NCI-H1694 treated with DMSO at 0.1 percent for 48 hours (cell line): ENCODE results near the gene MAGI2.
"Not testable (repeated sequence)": the region's sequence is repeated elsewhere in the genome, so short reads cannot be mapped to it uniquely, and the experiment has no call there.

Experiments used
- DNase-seq: peaks from one replicate; lab custom pipeline; 2025; lab: John Stamatoyannopoulos, UW

MAGI2 gene

DNA sequence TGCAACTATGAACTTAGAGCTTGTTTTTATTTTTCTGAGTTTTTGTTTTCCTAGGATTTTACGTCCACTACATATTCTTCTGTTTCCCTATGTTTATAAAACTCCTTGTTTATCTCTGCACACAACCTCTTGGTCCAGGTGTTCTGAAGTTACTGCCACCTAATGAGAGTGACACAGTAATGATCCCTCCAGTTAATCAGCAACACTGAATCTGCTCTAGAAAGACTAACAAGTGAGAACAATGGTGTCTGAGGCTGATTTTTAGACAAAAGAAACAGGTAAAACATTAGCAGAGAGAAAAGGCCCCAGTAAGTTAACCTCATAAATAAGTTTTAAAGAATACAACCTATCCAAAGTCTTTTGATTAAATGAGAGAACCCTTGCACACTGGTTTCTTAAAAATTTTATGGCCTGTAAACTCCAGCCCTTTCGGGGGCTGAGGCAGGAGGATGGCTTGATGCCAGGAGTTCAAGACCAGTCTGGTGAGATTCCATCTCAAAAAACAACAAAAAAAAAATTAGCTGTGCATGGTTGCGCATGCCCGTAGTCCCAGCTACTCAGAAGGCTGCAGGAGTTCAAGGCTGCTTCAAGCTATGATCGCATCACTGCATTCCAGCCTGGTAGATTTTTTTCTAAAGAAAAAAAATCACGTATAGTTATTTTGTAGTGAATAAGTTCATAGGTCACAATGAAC is 397.6 kb downstream of the MAGI2 start:
- DNase-seq, result no peak

DNA sequence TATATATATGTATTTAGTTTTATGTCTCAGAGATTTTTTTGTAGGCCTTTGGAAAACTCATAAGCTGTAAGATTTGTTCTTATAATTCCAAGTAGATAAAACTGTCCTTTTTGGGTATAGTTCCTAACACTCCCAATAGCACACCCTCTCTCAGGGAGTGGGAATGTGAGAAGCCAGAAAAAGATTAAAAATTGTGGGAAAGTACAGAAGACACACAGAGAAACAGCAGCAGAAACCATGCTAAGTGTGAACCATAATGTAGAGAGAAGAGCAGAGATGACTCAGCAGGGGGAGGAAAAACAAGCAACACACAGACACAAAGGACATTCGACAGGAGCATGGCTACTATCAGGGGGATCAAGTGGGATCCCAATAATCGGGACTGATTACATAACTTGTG is 401.6 kb downstream of the MAGI2 start:
- no peak for DNase-seq

DNA sequence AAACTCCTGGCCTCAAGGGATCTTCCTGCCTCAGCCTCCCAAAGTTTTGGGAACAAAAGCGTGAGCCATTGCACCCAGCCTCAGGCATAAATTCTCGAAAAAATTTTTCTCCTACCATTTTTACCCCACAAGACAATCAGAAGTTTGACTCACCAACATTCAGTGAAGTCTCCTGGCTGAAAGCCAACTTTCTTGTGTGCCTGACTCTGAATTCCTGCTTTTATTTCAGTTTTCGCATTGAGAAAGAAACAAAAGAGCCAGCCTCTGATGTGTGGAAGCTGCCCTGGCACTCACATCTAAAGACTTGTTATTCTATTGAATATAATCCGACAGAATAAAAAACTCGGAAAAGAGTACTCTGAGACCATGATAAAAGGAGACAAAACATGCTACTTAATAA is 402.9 kb downstream of the MAGI2 start:
- DNase-seq, result no peak

DNA sequence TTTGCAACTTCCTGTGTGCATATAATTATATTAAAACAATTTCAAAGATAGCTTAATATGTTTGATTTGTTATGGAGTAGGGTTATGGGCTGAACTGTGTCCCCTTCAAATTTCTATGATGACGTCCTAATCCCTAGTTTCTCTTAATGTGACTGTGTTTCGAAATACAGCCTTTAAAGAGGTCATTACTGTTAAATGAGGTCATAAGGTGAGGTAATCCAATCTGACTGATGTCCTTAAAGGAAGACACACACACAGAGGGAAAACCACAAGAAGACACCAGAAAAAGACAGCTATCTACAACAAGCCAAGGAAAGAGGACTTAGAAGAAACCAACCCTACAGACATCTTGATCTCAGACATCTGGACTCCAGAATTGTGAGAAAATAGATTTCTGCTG is 407.4 kb downstream of the MAGI2 start:
- no peak for DNase-seq

DNA sequence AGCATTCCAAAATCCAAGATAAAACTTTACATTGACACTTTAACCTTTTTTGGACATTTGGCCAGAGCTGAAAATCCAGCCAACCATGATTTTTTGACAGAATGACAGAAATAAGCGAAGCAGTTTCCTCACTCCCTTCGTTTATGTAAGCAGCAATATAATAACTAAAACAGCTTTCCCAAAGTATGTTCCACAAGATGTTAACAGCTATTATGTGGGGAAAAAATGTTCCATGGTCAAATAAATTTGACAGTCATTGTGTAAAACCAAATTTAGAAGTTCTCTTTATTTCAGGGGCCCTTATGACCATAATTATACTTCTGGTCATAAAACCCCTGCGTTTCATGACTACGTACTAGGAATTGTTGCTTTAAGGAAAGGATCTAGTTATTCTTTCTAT is 416.5 kb downstream of the MAGI2 start:
- DNase-seq, result no peak

DNA sequence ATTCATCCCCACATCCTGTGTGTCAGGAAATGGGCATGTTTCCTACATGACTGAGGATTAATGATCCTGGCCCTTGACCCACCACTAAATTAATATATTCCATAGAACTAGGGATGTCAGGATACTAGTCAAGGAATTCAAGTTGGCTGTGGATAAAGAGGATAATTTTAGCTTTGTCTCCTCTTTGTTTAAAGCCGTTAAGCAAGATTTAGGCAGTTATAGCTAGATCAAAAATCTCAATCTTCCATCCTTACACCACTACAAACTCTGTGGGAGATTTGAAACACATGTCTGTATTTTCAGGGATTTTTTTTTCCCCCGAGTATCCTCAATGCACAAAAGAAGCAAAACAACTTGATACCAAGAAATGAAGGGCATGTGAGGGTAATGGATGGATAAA is 417.1 kb downstream of the MAGI2 start:
- no peak for DNase-seq

DNA sequence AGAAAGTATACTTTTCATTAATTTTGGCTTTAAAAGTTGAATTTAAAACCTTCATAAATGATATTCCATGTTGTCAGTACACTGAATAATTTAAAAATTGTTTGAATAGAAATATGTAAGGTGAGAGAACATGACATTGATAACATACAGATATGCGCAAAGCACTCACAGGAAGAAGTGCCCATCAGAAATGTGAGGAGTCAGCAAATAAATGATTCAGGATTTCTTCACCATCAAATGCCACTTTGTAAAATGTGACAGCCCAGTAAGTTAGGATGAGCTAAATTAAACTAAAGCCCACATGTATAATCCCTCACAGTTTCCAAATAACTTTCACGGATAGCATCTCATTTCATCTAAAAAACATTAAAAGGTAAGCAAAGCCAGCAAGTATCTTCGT is 417.6 kb downstream of the MAGI2 start:
- no peak for DNase-seq

DNA sequence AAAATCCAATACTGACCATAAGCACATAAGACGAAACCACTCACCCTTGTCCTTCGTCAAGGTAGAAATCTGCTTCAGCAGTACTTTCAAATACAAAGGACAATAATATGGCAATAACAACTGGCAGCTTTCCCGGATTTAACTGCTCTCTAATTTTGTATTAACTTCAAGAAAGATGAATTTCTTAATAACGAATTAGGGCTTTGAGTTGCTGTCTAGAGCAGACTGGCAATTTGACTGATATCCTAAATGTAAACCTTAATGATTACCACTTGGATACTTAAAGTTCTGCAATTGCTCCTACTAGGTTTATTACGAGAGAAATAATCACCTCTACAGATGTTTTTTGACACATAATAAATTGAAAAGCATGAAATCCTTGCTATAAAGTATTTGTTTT is 418.7 kb downstream of the MAGI2 start:
- DNase-seq, result no peak

DNA sequence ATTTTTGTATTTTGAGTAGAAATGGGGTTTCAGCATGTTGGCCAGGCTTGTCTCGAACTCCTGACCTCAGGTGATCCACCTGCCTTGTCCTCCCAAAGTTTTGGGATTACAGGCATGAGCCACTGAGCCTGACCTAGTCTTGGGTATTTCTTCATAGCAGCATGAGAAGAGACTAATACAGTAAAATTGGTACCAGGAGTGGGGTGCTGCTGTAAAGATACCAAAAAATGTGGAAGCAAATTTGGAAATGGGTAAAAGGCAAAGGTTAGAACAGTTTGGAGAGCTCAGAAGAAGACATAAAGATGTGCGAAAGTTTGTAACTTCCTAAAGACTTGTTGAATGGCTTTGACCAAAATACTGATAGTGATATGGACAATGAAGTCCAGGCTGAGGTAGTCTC is 433.8 kb downstream of the MAGI2 start:
- DNase-seq, result not testable (repeated sequence)

DNA sequence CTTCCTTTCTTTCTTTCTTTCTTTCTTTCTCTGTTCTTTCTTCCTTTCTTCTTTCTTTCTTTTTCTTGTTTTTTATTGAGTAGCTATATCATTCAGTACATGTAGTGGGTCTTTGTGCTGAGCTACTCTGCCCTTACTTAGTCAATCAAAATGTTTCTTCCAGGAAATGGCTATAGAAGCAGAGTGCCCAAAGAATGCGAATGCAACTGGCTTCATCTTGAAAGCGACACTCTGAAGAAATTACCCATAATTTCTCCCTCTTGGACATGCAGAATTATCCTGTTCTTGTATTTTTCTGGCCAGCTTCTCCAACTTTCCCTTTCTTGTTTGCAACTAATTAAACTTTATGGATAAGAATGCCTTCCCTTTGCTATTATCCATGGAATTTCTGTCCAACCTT is 441.5 kb downstream of the MAGI2 start:
- no peak for DNase-seq

DNA sequence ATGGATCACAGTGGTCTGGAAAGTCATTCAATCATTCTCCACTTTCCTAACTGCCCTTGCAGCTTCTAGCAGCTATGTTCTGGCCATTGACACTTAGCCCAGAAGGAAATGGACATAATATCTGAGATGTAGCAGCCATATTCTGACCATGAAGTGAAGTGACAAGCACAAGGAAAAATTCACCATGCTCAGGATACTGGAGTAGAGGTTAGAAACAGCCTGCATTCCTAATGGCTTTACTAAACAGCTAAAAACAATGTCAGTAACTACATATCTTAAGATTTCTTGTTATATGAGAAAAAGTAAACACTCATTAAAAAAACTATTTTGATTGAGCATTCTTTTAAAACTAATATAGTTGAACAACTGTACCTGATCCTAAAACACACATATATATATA is 443.8 kb downstream of the MAGI2 start:
- no peak for DNase-seq

DNA sequence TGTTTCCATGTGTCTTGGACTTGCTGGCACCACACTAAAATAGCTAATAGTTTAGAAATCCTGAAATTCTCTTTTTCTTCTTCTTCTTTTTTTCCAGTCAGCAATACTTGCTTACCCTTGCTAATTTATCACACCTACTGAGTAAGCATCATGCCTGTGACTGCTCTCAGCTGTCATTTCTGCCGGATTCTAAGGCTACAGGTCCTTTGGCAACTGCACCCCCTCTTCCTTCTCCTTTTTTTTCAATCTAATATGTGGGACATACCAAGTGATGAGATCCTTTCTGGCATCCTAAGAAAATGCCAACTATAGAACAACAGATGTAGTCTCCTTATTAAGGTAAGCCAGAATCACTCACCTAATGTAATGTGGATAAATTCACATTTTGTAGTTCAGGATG is 444.7 kb downstream of the MAGI2 start:
- DNase-seq, result no peak

DNA sequence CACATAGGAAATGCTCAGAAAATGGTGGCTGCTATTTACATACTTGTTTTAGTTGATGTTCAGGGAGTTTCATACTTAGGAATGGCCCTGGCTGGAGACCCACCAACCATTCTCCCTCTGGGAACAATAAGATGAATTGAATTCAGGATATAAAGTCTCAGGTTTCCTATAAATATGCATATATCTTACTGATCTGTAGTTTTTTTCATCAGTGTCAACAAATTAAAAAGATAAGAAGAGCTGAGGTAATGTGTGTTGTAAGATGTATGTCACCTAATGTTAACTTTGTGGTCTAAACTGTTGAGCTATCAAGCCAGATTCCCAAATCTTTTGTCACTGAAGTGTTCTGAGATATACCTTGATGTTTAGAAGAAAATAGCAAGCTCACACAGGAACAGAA is 457.5 kb downstream of the MAGI2 start:
- DNase-seq, result no peak

DNA sequence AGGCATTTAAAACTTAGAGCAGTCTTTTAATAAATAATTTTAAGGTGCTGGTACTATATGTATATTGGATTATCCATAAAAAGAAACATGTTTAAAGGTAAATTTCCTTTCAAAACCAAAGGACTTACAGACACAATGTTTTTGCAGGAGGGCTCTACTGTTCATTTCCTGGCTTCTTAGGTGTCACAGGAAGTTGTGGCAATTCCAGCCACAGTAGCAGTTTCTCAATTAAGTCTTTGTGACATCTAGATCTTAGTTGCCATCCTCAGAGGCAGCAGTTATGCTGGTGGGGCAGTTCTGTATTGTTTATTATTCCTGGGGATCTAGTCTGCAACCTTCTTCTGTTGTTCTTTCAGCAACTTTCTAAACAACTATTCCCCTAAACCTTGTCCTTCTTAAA is 460.1 kb downstream of the MAGI2 start:
- DNase-seq, result no peak

DNA sequence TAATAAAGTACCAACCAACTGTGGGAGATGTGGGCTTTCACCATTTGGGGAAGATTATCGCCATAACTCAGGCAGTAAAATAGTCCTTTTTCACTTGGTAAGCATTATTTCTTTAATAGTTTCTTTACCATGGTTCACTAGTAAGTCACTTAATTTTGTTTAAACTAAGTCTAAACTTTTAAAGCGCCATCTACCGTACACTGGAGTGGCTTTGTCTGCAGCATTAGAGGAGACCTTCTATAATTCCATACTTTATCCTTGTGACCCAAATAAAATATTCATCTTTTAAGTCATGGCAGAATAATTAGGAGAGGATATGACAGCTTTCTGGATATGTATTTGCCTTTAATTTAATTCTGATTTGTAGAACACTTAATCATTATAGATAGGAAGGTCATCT is 468.0 kb downstream of the MAGI2 start:
- DNase-seq, result no peak

DNA sequence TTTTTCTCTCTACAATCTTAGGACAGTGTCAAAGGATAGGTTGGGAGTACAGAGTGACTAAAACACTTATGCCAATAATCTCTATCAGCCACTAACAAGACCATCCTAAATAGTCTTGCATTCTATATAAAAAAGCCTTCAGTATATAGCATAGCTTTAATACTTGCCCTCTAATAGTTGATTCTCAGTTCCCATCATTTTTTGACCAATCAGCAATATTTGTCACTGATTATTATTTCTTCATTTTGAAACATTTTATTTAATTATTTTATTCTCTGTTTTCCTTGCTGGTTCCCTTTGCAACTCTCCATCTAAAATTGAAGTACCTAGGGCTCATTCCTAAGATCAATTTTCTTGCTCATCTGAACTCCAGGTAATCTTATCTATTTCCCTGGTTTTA is 470.0 kb downstream of the MAGI2 start:
- DNase-seq, result no peak

DNA sequence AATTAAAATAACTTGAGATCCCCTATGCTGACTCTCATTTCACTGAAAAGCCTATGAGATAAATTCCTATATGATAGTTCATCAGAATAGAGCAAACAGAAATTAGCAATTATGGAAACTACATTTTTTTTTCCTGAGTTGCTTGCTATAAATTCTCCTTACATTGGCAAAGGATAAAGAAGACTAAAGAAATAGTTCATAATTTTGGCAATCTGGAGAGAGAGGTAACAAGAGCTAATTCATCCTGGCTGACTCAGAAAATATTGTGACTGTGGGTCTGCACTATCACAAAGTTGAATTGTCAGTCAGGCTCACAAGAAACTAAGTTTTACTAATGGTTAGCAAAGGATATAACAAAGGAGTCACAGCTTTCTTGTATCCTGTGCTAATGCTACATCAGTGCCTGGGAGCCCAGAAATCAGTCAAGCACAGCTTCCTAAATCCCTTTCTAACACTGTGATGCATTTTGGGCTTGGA is 483.0 kb downstream of the MAGI2 start:
- DNase-seq, result no peak

DNA sequence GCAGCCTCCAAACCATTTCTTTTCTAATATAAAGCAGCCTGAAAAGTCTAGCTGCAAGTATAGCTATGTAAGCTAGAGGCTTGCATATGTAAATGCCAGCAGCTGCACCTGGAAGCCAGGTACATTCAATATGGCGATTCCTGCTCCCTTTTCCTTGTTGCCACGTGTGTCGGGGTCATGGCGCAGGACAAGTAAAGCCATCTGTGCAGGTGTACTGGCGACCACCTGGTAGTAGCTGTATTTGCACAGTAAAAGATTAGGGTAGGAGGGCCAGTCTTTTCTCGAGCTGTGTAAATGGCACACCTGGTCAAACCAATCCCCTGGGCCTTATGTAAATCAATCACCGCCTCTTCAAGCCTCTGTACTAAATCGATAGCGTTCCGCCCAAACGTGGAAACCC is 484.5 kb downstream of the MAGI2 start:
- DNase-seq, result no peak

DNA sequence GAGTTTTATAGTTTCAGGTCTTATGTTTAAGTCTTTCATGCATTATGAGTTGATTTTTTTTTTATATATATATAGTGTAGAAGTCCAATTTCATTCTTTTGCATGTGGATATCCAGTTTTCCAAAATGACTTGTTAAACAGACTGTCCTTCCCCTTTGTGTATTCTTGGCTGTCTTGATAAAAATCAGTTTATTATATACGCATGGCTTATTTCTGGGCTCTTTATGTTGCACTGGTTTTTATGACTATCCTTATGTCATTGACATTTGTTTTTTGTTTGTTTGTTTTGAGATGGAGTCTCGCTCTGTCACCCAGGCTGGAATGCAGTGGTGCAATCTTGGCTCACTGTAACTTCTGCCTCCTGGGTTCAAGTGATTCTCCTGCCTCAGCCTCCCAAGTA is 485.9 kb downstream of the MAGI2 start:
- DNase-seq, result not testable (repeated sequence)

DNA sequence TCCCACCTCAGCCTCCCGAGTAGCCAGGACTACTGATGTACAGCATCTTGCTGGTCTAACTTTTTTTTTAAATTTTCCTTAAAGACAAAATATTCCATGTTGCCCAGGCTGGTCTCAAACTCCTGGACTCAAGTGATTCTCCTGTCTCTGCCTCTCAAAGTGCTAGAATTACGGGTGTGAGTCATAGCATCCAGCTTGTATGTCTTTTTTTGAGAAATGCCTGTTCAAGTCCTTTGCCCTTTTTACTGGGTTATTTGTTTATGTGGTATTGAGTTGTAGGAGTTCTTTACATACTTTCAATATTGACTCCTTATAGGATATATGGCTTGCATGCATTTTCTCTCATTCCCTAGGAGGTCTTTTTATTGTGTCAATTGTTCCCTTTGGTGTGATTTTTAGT is 486.4 kb downstream of the MAGI2 start:
- DNase-seq, result no peak

DNA sequence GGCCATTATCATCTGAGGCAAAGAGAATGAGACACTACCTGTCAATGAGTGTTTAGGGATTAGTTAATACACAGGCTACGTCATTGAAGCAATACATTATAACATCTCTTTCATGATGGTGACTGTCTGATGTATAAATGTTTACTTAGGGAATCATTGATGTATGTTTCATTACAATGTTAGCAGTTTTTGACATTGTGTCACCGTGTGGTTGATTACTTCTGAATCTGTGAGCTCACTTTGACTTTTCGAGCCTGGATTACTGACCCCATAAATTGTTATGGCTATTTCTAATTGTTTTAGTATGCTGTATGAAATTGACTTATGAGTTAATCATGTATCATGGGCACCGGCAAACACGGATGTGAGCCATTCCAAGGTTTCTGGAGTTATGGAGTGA is 494.0 kb downstream of the MAGI2 start:
- no peak for DNase-seq

DNA sequence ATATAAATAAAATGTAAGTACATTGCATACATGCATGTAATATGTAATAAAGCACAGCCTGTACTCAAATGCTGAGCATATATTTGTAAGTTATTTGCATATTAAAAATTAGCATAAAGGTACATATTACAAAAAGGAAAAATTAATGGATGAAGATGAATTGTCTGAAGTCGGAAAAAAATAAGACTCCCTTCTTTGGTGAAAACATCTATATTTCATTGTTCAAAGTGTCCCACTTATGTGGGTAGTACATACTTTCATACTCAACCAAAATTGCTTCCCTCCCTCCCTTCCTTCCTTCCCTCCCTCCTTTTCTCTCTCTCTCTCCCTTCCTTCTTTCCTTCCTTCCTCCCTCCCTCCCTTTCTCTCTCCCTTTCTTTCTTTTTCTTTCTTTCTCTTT is 498.1 kb downstream of the MAGI2 start:
- DNase-seq, result no peak

DNA sequence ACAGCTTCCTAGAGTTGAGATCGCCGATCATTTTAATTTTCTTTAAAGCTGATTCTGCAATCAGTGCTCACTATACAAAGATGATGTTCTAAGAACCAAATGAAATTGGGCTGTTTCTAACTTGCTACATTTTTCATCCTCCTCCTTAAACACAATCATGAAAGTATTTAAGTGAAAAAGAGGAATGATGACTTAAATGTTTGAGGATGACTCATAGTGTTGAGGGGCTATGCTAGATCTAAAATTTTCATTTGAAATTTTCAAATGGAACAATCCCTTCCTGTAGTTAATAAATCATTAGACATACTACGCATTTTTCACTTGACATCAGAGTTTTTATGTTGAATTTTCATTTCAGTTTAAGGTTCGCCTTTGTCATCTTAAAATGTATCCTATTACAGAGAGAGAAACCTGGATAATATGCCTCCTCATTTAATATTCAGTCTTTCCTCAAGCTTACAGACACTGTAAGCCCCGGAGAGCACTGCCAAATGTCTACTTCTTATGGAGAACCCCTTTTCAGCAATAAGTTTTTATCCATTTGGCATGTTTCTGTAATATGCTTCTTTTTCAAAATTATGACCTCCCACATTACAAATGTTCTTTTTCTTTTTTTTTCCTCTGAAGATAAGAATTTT is 499.6 kb downstream of the MAGI2 start:
- DNase-seq, result no peak

DNA sequence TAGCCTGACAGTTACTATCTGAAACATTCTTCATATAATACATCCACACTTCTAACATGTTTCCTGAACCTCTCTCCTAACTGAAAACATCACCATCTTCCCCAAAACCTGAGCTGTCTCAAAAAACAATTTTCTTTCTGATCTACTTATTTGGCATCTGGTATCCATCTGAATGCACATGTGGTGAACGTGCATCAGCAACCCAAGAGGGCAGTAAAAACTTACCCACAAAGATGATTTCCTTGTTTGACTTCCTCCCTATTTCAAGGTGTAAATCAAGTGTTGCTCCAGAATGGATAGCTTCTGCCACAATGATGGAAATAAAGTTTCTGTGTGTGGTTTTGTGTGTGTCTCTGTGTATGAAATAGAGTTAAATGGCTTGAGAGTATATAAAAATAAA is 500.4 kb downstream of the MAGI2 start:
- no peak for DNase-seq
